HG02571 (cell line): Measurements from ENCODE around the gene CTSF.
"Not testable (repeated sequence)": the region's sequence is repeated elsewhere in the genome, so short reads cannot be mapped to it uniquely, and the experiment has no call there.

ENCODE experiments used
- ATAC-seq: cut with Tn5 transposase; IDR thresholded peaks from one replicate; pipeline ENCODE4 v1.9.1; 2021; ENCODE audit warnings: mild to moderate bottlenecking, moderate library complexity; ENCODE audit not compliant: unreplicated experiment

The CTSF gene

DNA sequence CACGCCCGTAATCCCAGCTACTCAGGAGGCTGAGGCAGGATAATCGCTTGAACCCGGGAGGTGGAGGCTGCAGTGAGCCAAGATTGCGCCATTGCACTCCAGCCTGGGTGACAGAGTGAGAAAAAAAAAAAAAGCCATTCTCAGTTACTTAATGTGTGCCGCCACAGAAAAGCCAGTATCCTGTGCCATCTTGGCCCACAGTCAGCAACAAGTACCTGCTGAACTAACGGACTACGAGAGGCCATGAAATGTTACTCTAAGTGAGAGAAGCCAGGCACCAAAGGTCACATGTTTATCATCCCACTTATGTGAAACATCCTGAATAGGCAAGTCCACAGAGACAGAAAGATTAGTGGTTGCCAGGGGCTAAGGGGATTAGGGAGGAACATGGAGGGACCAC lies 27.8 kb downstream of the CTSF start:
- ATAC-seq = not testable (repeated sequence)

DNA sequence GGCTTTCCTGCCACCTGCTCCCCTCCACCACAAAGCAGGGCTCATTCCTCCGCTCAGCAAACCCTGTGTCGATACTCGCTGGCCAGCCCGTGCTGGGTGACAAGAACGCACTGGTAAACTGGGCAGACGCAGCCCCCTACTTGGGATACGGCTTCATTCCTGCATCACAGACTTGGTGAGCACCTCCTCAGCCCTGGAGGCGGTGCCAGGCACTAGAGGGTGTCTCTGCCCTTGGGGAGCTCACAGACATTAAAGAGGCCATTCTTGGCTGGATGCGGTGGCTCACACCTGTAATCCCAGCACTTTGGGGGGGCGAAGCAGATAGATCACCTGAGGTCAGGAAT lies 28.6 kb downstream of the CTSF start:
- no peak for ATAC-seq

DNA sequence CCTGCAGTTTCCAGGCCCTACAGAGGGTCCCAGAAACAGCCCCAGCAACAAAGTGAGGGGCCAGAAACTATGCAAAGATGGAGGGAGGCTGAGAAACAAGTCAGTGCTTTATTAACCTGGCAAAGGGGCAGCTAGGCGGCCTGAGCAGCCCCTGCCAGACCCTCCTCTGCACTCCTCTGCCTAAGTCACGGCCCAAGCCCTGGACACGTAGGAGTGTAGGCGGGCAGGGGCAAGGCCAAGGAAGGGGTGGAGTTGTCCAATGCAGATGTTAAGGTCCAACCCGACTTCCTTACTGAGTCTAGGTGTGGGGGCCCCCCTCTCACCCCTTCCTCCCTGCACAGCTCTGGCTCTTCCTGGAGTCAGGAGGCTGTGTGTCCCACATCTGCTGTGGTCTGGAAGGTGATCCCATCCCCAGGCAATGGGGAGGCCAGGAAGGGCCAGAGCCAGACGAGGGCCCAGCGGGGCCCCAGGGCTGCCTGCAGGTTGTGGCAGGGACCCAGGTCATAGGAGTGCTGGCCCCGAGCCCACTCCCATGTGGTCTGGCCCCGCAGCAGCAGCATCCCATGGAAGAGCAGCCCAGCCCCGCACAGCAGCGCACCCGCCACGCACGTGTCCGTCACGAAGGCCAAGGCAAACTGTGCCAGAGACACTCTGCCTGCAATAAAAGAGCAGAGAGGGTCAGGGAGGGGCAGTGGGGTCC lies 29.1 kb downstream of the CTSF start:
- no peak for ATAC-seq

DNA sequence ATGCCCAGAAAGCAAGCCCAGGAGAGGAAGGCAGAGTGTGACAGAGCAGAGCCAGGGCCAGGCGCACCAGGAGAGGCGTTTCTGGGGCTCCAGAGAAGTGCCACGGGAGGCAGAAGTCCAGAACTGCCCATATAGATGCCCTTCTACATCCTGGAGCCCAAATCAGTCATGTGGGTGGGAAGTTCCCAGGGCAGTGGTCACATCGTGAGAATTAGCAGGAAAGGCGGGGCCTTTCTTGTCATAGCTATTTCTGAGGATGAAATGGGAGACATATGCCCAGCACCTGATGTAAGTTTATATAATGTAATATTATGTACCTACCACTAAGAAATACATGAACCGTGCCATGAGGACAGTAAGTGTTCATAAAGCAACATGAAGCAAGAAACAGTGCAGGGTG lies 35.6 kb downstream of the CTSF start:
- no peak for ATAC-seq

DNA sequence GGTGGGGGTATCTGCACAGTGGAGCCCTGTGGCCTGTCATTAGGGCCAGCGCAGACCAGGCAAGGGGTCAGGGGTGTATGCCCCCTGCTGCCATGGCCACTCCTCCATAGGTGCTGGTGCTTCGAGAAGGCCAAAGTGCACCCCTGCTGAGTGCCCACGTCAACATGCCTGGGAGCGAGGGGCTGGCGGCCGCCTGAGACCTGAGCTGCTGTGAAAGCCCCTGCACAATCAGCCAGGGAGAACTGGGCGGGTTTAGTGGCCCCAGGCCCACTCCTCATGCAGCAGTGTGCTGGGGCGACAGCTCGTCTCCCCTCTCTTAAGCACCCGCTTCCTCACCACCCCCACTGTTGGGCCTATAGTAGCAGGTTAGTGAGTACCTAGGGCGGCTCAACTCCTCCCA lies 36.6 kb downstream of the CTSF start:
- ATAC-seq = no peak

DNA sequence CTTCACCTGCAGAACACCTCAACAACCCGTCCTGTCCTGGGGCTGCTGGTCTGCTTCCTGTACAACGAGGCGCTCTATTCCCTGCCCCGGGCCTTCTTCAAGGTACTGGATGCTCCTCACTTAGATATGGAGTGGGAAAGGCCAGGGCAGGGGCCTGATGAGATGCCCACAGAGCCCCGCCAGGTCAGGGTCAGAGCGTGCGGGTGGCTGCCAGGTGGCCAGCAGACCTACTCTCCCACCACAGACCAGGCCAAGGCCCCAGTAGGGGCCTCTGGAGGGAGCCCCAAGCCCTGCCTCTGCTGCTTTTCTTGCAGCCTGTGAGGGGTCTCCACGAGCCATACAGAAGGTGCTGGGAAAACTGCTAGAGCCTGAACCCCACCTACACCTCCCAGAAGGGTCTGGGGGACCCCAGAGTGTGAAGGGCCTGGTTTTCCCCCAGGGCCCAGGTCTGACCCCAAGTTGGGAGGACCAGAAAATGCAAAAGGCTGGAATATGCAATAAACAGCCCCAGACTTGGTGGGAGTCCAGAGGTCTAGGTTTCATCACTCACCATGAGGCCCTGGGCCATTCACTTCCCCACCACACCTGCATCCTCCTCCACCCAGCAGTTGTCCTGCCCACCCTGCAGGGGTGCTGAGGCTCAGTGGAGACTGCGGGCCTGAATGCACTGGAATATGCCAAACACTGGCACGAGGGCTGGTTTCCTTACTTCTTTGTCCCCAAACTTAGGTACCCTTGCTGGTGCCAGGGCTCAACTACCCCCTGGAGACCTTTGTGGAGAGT lies 37.3 kb downstream of the CTSF start:
- ATAC-seq = no peak

DNA sequence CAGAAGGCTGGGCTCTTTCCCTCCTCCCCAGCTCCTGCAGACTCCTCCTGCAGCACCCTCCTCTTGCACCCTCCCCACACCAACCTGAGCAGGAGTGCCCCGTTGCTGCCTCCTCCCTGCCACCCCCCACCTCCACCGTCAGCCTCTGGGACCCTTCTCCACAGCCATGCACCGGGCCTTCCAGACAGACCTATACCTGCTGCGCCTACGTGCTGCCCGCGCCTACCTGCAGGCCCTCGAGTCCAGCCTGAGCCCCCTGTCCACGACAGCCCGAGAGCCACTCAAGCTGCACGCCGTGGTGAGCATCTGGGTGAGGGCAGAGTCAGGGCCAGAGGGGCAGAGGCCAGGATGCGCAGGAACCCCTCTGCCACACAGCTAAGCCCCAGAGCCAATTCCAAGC lies 38.8 kb downstream of the CTSF start:
- no peak for ATAC-seq

DNA sequence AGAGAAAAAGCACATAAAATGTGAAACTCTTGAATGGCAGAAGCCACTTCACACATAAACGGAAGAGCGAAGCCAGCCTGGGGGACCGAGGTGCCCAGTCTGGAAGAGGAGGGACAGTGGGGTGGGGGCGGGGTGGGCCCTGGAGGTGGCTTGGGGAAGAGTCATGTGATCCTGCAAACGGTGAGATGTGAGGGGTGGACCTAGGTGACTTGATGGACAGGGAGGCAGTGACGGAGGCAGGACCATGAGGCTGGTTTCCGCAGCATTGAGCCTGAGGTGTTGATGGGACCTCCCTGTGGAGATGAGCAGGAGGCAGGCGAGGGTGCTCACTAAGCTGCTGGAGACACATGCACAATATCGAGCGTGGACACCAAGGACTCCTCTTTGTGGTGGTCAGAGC lies 39.3 kb downstream of the CTSF start:
- ATAC-seq = no peak

DNA sequence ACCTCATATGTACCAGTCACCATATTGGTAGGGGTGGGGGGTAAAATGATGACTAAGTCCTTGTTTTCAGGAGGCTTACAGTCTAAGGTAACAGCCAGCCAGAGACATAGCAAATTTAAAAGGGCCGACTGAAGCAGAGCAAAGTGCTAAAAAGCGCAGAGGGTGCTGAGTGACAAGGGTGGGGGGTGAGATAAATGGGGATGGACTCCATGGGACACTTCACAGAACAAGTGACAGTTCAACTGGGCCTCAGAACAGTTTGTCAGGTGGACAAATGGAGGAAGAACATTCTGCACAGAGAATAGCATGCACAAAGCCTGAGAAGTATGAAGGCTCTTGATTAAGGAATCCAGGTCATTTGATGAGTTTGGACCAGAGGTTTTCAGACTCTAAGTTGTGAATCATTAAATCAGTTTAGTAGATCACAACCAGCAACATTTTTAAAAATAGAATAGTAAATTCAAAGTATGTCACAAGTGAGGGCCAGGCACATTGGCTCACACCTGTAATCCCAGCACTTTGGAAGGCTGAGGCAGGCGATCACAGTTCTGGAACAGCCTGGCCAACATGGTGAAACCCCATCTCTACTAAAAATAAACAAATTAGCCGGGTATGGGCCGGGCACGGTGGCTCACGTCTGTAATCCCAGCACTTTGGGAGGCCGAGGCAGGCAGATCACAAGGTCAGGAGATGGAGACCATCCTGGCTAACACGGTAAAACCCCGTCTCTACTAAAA lies 43.9 kb downstream of the CTSF start:
- no peak for ATAC-seq

DNA sequence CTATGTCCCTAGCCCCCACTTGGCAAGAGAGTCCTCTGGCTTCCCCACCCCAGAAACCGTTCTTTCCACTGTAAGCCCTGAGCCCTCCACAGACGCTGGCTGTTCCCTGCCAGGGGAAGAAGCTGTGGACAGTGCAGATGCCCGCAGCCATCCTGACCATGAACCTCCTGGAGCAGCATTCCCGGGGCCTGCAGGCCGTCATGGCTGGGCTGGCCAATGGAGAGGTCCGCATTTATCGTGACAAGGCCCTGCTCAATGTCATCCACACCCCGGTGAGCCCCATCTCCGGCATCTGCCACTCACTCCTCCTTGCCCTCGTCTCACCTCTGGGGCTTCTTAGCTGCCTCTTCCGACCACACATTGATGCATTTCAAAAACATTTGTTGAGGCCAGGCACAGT lies 44.8 kb downstream of the CTSF start:
- no peak for ATAC-seq
